ENCODE results near the gene GMDS. TPM values are rescaled to one million over a fixed set of nuclear protein-coding genes. Genes with fewer than 3 reads are reported as not detected.

Gene GMDS
- total RNA-seq, 1 donor from 2014 or later, result 34.0 TPM

GRCh38 chr6:2218866-2219265, 26.5 kb downstream of the GMDS start:
- no peak for DNase-seq (ENCODE audit: low spot score)
- TF ChIP-seq, protein P1, sequence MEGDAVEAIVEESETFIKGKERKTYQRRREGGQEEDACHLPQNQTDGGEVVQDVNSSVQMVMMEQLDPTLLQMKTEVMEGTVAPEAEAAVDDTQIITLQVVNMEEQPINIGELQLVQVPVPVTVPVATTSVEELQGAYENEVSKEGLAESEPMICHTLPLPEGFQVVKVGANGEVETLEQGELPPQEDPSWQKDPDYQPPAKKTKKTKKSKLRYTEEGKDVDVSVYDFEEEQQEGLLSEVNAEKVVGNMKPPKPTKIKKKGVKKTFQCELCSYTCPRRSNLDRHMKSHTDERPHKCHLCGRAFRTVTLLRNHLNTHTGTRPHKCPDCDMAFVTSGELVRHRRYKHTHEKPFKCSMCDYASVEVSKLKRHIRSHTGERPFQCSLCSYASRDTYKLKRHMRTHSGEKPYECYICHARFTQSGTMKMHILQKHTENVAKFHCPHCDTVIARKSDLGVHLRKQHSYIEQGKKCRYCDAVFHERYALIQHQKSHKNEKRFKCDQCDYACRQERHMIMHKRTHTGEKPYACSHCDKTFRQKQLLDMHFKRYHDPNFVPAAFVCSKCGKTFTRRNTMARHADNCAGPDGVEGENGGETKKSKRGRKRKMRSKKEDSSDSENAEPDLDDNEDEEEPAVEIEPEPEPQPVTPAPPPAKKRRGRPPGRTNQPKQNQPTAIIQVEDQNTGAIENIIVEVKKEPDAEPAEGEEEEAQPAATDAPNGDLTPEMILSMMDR (IDR thresholded peaks at IDR 0.05), result no peak
- no peaks in the 10 kb centered on the region for H3K36me3 Mint-ChIP-seq (ENCODE audit: low read depth)
- H3K4me3 Mint-ChIP-seq (ENCODE audit: unreplicated experiment), result no peak overlapping the region
- H3K9me3 Mint-ChIP-seq (ENCODE audit: low read depth), result peaks cover 4% of the 10 kb centered on the region
- H3K27me3 Mint-ChIP-seq (ENCODE audit: low read depth), result no peaks in the 10 kb centered on the region
- H3K27ac Mint-ChIP-seq (ENCODE audit: unreplicated experiment), result no peak overlapping the region
- peaks cover 10% of the 10 kb centered on the region for H3K4me1 Mint-ChIP-seq (ENCODE audit: low read depth)

GRCh38 chr6:2216794-2217383, 28.5 kb downstream of the GMDS start:
- TF ChIP-seq, protein P1 (IDR thresholded peaks at IDR 0.05), result no peak
- Mint-ChIP-seq H3K36me3 (ENCODE audit: low read depth) (no peaks in the 10 kb centered on the region), H3K27ac (ENCODE audit: unreplicated experiment) (no peak overlapping the region), H3K4me1 (ENCODE audit: low read depth) (peaks cover 10% of the 10 kb centered on the region), H3K4me3 (ENCODE audit: unreplicated experiment) (no peak overlapping the region), H3K27me3 (ENCODE audit: low read depth) (no peaks in the 10 kb centered on the region), H3K9me3 (ENCODE audit: low read depth) (peaks cover 4% of the 10 kb centered on the region)
- DNase-seq (ENCODE audit: low spot score), result no peak

- Mint-ChIP-seq H3K36me3 (ENCODE audit: low read depth) (peaks cover 2% of the 10 kb centered on the region), H3K9me3 (ENCODE audit: low read depth) (peaks cover 4% of the 10 kb centered on the region), H3K4me1 (ENCODE audit: low read depth) (peaks cover 6% of the 10 kb centered on the region), H3K4me3 (ENCODE audit: unreplicated experiment) (no peak overlapping the region), H3K27ac (ENCODE audit: unreplicated experiment) (no peak overlapping the region), H3K27me3 (ENCODE audit: low read depth) (no peaks in the 10 kb centered on the region)
- TF ChIP-seq, protein P1 (IDR thresholded peaks at IDR 0.05), result no peak
- DNase-seq (ENCODE audit: low spot score), result no peak
These were observed 30.1 kb downstream of the GMDS start for GRCh38 chr6:2215342-2215741.

GRCh38 chr6:2213086-2213485, 32.3 kb downstream of the GMDS start:
- TF ChIP-seq, protein P1 (IDR thresholded peaks at IDR 0.05), result no peak
- H3K9me3 Mint-ChIP-seq (ENCODE audit: low read depth), result peaks cover 4% of the 10 kb centered on the region
- no peaks in the 10 kb centered on the region for H3K27me3 Mint-ChIP-seq (ENCODE audit: low read depth)
- H3K4me1 Mint-ChIP-seq (ENCODE audit: low read depth), result peaks cover 9% of the 10 kb centered on the region
- no peak overlapping the region for H3K4me3 Mint-ChIP-seq (ENCODE audit: unreplicated experiment)
- H3K27ac Mint-ChIP-seq (ENCODE audit: unreplicated experiment), result no peak overlapping the region
- peaks cover 2% of the 10 kb centered on the region for H3K36me3 Mint-ChIP-seq (ENCODE audit: low read depth)
- no peak for DNase-seq (ENCODE audit: low spot score)

DNA sequence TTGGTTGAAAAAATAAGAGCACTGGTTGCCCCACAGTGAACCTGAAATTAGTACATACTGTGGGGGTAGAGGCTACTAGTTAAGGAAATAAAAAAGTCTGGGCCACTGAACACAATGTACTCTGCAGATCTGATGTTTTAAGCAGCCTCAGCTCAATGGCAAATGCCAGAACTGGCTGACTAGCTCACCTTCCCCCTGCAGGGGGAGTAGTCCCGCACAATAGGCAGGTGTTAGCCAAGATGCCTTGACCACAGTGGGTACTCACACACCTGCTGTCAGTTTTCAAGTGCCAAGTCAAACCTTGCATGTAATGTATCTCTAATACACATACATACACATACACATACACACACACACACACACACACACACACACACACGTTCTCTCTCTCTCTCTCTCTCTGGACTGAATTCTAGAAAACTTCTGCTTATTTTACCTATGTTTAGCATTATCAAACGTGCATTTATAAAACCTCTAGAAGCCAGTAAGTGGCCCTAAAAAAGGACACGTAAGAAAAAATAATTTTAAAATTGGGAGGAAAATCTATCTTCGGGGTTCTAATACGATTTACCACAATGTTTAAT, 36.1 kb downstream of the GMDS start:
- no peak overlapping the region for H3K27ac Mint-ChIP-seq (ENCODE audit: unreplicated experiment)
- no peak for DNase-seq (ENCODE audit: low spot score)
- H3K36me3 Mint-ChIP-seq (ENCODE audit: low read depth), result peaks cover 6% of the 10 kb centered on the region
- no peaks in the 10 kb centered on the region for H3K27me3 Mint-ChIP-seq (ENCODE audit: low read depth)
- TF ChIP-seq, protein P1 (IDR thresholded peaks at IDR 0.05), result peak; percentile 68
- peaks cover 3% of the 10 kb centered on the region for H3K4me1 Mint-ChIP-seq (ENCODE audit: low read depth)
- H3K9me3 Mint-ChIP-seq (ENCODE audit: low read depth), result peaks cover 4% of the 10 kb centered on the region
- H3K4me3 Mint-ChIP-seq (ENCODE audit: unreplicated experiment), result no peak overlapping the region
